Germinal center (tissue), 1 donor: ENCODE measurements around the gene ELANE.
"Not testable (repeated sequence)": the region's sequence is repeated elsewhere in the genome, so short reads cannot be mapped to it uniquely, and the experiment has no call there.

Source experiments
- DNase-seq: peaks from one replicate; pipeline ENCODE4 v3.0.0; 2012; ENCODE audit warnings: mixed read lengths, low spot score

Gene ELANE

DNA sequence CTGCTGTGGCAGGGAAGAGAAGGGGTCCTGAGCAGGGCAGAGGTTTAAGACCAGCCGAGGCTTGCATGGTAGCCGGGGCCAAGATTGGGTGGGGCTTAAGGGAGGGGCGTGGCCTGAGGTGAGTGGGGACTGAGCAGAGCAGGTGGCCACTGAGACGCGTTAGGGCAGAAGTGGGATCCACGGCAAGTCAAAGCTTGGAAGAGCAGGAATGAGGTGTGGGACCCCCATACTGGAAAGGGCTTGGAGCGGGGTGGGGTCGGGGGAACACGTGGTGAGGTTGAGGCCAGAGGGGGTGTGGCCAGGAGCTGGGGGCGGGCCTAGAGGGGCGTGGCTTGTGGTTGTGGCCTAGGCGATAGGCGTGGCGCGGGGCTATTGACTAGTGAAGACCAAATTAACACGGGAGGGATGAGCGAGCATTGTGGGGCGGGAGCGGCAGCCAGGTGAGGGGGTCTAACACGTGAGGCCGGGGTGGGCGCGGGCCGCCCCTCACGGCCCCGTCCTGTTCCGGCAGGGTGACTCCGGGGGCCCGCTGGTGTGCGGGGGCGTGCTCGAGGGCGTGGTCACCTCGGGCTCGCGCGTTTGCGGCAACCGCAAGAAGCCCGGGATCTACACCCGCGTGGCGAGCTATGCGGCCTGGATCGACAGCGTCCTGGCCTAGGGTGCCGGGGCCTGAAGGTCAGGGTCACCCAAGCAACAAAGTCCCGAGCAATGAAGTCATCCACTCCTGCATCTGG is 10.6 kb downstream of the ELANE start:
- peak; percentile 84 for DNase-seq

DNA sequence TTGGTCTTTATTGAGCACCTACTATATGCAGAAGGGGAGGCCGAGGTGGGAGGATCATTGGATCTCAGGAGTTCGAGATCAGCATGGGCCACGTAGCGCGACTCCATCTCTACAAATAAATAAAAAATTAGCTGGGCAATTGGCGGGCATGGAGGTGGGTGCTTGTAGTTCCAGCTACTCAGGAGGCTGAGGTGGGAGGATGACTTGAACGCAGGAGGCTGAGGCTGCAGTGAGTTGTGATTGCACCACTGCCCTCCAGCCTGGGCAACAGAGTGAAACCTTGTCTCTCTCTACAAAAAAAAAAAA is 11.2 kb downstream of the ELANE start:
- DNase-seq: no peak

DNA sequence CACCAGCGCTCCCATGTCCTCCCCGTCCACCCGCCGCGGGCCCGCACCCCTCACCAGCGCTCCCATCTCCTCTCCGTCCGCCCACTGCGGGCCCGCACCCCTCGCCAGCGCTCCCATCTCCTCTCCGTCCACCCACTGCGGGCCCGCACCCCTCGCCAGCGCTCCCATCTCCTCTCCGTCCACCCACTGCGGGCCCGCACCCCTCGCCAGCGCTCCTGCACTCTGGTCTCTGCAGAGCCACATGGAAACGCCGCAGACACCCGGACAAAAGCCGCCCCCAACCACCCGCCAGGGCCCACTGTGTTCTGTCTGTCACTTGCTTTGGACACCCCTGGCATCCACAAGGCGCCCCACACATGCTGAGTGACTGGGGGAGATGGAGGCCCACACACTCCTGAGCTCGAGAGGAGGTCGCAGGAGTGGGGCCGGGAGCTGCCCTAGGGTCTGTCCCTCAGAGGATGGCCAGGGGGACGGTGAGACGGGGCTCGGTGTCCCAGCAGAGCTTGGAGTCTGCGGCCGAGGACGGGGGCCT is 14.7 kb downstream of the ELANE start:
- DNase-seq: no peak

- DNase-seq: no peak
Measured at GRCh38 chr19:867301-867793, 15.2 kb downstream of the ELANE start.

DNA sequence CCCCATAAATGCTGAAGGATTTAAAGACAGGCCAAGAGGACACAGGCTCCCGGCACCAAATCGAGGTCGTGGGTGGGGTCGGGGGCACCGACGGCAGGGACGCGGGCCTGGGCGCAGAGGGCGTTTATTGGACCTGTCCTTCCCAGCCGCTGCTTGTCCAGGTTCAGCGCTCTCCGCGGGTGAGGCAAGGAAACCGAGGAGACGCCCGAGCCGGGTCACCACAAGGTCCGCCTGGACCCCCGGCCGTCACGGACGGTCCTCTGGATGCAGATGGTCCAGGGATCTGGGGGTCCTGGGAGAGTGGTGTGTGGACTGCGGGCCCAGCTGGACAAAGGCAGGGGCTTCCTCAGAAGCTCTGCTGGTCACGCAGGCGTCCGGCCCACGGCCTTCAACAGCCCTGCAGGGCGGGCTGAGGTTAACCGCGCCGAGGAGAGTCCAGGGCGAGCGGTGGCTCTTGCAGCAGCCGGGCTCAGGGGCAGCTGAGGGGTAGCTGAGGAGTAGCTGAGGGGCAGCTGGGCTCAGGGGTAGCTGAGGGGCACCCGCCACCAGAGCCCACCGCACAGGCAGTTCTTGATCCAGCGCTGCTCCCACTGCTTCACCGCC is 15.9 kb downstream of the ELANE start:
- no peak for DNase-seq

DNA sequence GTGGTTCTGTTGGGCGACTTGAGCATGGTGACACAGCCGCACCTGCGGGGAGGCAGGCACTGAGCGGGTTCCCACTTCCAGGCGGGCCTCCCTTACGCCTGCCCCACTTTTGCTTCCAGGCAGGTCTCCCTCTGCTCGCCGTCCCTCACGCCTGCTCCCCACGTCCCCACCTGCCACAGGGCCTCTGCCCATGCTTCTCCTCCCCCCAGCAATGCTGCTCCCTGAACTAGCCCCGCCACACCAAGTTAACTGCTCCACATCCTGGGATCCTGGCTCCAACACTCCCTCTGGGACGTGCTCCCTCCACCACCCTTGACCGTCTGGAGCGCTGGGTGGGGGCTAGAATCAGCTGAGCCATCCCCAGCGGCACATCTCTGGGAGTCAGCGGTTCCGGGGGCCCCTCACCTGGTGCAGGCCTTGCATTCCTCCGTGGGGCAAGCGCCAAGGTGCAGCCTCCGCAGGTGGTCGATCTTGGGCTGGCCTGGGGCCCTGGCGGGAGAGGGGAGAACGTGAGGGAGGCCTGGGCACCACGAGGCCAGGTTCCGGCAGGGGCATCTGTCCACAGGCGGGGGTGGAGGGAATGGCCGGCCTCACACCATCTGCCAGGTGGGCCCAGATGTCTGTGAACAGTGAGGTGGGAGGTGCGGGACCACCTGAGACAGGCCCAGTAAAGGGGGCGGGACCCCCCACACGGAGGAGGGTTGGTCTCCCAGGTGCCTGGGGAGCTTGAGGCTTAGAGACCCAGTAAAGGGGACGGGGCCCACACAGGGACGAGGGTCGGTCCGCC is 16.5 kb downstream of the ELANE start:
- DNase-seq: no peak

DNA sequence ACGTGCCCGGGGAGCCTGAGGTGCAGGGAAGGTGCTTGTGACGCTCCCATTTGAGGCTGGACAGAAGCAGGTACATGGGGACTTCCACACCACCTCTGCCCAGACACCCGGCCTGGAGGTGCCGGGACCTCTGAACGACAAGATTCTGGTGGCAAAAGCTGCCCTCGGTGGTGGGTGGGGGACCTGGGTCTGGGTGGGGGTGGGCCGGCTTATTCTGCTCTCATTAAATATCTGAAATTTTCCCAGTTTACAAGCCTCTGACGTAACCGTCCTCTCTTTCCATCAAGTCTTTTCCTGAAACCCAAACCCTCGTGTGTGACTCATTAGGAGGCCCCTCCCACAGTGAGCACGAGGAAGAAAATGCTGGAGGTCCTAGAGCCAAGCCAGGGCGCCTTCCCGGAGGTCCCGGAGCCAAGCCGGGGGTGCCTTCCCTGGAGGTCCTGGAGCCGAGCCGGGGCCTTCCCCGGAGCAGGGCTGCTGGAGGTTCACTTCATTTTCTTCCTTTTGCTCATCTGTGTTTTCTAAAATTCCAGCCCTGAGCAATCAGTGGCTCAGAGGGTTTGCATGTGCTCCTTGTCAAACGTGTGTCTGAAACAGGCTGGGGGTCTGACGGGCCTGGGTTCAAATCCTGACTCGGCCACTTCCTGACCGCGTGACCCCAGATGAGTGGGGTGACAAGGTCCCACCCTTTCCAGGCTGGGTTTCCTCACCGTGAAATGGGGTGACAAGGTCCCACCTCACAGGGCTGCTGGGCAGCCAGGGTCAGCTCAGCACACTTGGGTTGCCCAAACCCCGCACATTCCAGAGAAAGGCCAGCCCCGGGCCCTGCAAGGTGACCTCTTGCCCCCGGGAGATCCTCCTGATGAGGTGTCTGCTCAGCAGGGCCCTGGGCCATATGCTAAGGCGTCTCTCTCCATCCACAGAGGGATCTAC is 17.4 kb downstream of the ELANE start:
- no peak for DNase-seq

DNA sequence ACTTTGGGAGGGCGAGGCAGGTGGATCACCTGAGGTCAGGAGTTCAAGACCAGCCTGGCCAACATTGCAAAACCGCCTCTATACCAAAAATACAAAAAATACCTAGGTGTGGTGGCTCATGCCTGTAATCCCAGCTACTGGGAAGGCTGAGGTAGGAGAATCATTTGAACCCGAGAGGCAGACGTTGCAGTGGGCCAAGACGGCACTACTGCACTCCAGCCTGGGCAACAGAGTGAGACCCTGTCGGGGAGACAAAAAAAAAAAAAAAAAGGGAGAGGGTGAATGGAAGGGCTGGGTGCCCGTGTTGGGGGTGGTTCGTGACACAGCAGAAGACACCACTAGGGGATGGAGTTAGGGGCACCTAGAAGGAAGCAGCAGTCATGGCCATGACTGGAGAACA is 18.2 kb downstream of the ELANE start:
- no peak for DNase-seq

- no peak for DNase-seq
Measured at GRCh38 chr19:870963-871401, 18.9 kb downstream of the ELANE start.

DNA sequence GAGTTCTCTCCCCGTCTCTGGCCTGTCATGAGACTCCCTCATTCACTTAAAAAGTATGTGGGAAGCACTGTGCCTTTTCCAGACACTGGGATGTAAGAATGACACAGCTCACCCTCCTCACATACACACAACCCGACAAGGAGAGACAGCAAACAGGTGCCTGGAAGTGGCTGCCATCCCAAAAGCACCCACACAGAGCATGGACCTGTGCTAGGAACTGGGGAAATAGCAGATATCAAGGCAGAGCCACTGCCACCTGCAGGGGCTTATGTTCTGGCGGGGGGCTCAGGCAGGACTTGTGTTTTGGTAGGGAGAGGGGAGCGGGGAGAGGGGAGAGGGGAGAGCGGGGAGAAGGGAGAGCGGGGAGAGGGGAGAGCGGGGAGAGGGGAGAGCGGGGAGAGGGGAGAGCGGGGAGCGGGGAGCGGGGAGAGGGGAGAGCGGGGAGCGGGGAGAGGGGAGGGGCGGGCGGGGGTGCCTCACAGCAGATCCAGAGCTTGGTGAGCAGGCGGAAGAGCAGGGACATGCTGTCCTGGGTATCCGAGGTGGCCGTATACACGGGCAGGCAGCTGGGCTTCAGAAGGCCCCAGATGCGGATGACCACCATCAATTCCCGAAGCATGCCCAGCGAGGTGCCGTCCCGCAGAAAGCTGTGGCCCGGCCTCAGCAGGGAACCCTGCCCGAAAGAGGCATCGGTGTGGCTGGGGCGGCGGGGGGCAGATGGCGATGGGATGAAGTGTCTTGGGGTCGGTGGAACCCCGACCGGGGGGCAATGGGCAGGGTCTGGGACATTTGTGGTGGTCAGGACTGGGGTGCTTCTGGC is 19.6 kb downstream of the ELANE start:
- no peak for DNase-seq

GRCh38 chr19:872266-872951 is 20.3 kb downstream of the ELANE start:
- peak; percentile 89 for DNase-seq

- peak; percentile 88 for DNase-seq
Measured at GRCh38 chr19:873084-873483, 21.0 kb downstream of the ELANE start.

- no peak for DNase-seq
Measured at GRCh38 chr19:873561-874041, 21.5 kb downstream of the ELANE start.

GRCh38 chr19:875265-875879 is 23.3 kb downstream of the ELANE start:
- DNase-seq: no peak

- DNase-seq: no peak
Measured at GRCh38 chr19:876089-876488, 24.0 kb downstream of the ELANE start.

- no peak for DNase-seq
Measured at GRCh38 chr19:876780-877314, 24.7 kb downstream of the ELANE start.

- DNase-seq: not testable (repeated sequence)
Measured at GRCh38 chr19:877992-878660, 26.0 kb downstream of the ELANE start.

GRCh38 chr19:878751-879561 is 26.9 kb downstream of the ELANE start:
- DNase-seq: not testable (repeated sequence)
